Measurements from ENCODE around the gene RELN. TPM values are rescaled to one million over a fixed set of nuclear protein-coding genes. Genes with fewer than 3 reads are reported as not detected.

Gene RELN
- total and polyA plus RNA-seq, 9 donors, result 0.68 to 8.7 (median 2.7) TPM

- H3K27me3 ChIP-seq, result no peaks in the 10 kb centered on the region
- H3K4me3 ChIP-seq, result no peak overlapping the region
- 66 to 76% (median 75%) methylated on average over 1 of the region's 1 CpG for WGBS, 3 donors
- TF ChIP-seq, protein P1, sequence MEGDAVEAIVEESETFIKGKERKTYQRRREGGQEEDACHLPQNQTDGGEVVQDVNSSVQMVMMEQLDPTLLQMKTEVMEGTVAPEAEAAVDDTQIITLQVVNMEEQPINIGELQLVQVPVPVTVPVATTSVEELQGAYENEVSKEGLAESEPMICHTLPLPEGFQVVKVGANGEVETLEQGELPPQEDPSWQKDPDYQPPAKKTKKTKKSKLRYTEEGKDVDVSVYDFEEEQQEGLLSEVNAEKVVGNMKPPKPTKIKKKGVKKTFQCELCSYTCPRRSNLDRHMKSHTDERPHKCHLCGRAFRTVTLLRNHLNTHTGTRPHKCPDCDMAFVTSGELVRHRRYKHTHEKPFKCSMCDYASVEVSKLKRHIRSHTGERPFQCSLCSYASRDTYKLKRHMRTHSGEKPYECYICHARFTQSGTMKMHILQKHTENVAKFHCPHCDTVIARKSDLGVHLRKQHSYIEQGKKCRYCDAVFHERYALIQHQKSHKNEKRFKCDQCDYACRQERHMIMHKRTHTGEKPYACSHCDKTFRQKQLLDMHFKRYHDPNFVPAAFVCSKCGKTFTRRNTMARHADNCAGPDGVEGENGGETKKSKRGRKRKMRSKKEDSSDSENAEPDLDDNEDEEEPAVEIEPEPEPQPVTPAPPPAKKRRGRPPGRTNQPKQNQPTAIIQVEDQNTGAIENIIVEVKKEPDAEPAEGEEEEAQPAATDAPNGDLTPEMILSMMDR (IDR thresholded peaks at IDR 0.05), result no peak
- no peak for TF ChIP-seq EP300 (IDR thresholded peaks at IDR 0.05)
- no peak for TF ChIP-seq POLR2A (IDR thresholded peaks at IDR 0.05)
- no peak for DNase-seq
- H3K9me3 ChIP-seq, result no peaks in the 10 kb centered on the region
- intact Hi-C loops (cut with DNase I), result no loop called here
- H3K36me3 ChIP-seq, result no peaks in the 10 kb centered on the region
- no peaks in the 10 kb centered on the region for H3K4me1 ChIP-seq (ENCODE audit: insufficient read depth)
- H3K27ac ChIP-seq, result no peak overlapping the region
These were observed 44.4 kb upstream of the RELN start for GRCh38 chr7:104033837-104034236.

GRCh38 chr7:104032486-104032885 is 43.0 kb upstream of the RELN start:
- no peaks in the 10 kb centered on the region for H3K9me3 ChIP-seq
- H3K27ac ChIP-seq, result no peak overlapping the region
- intact Hi-C loops (cut with DNase I), result no loop called here
- H3K27me3 ChIP-seq, result no peaks in the 10 kb centered on the region
- DNase-seq, result no peak
- WGBS, 3 donors, result 68 to 77% (median 68%) methylated on average over 5 of the region's 5 CpGs
- H3K4me3 ChIP-seq, result no peak overlapping the region
- no peaks in the 10 kb centered on the region for H3K4me1 ChIP-seq (ENCODE audit: insufficient read depth)
- TF ChIP-seq POLR2A (IDR thresholded peaks at IDR 0.05) (no peak), EP300 (IDR thresholded peaks at IDR 0.05) (no peak)
- TF ChIP-seq, protein P1 (IDR thresholded peaks at IDR 0.05), result no peak
- H3K36me3 ChIP-seq, result no peaks in the 10 kb centered on the region

DNA sequence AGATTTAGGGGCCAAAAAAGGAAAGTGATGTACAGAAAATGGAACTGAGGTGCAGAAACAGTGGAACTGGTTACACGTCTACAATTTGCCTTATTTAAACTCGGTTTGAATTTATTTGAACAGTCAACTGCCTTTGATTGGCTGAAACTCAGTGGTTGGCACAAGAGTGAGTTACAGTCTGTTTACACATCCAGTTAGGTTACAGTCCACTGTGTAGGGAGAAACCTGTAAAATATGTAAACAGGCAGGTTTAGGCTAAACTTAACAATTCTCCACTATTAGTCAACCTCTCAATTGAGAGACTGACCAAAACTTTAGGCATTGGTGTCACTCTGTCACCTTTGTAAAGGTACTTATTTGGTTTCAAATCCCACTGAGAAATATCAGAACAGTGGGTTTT is 40.3 kb upstream of the RELN start:
- H3K36me3 ChIP-seq, result no peaks in the 10 kb centered on the region
- no peaks in the 10 kb centered on the region for H3K9me3 ChIP-seq
- intact Hi-C loops (cut with DNase I), result no loop called here
- no peak for DNase-seq
- TF ChIP-seq POLR2A (IDR thresholded peaks at IDR 0.05) (no peak), EP300 (IDR thresholded peaks at IDR 0.05) (no peak)
- TF ChIP-seq, protein P1 (IDR thresholded peaks at IDR 0.05), result no peak
- WGBS, 3 donors, result 67 to 87% (median 87%) methylated on average over 2 of the region's 2 CpGs
- H3K4me1 ChIP-seq (ENCODE audit: insufficient read depth), result no peaks in the 10 kb centered on the region
- no peak overlapping the region for H3K27ac ChIP-seq
- no peaks in the 10 kb centered on the region for H3K27me3 ChIP-seq
- no peak overlapping the region for H3K4me3 ChIP-seq

DNA sequence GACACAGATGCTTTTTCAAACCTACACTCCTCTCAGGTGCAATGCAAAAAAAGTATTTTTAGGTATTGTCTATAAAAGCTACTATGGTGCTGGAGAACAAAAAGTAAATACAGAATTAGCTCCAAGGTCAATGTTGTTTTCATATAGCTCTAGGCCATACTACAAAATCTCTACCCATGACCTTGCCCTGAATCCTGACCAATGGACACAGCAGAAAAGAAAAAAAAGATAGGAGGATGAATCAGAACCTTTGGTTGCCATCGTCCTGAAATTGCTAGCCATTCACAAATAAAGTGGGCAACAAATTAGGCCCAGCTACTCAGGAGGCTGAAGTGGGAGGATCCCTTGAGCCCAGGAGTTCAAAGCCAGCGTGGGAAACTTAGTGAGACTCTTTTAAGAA is 35.2 kb upstream of the RELN start:
- H3K4me1 ChIP-seq (ENCODE audit: insufficient read depth), result no peaks in the 10 kb centered on the region
- no peaks in the 10 kb centered on the region for H3K9me3 ChIP-seq
- no peaks in the 10 kb centered on the region for H3K36me3 ChIP-seq
- no peak for DNase-seq
- TF ChIP-seq, protein P1 (IDR thresholded peaks at IDR 0.05), result no peak
- TF ChIP-seq POLR2A (IDR thresholded peaks at IDR 0.05) (no peak), EP300 (IDR thresholded peaks at IDR 0.05) (no peak)
- intact Hi-C loops (cut with DNase I), result no loop called here
- H3K4me3 ChIP-seq, result no peak overlapping the region
- no peaks in the 10 kb centered on the region for H3K27me3 ChIP-seq
- no peak overlapping the region for H3K27ac ChIP-seq
- WGBS, 3 donors, result 54 to 75% (median 61%) methylated on average over 2 of the region's 2 CpGs

GRCh38 chr7:104023100-104023499 is 33.6 kb upstream of the RELN start:
- H3K4me1 ChIP-seq (ENCODE audit: insufficient read depth), result no peaks in the 10 kb centered on the region
- H3K27me3 ChIP-seq, result no peaks in the 10 kb centered on the region
- no peak for DNase-seq
- H3K27ac ChIP-seq, result no peak overlapping the region
- H3K36me3 ChIP-seq, result no peaks in the 10 kb centered on the region
- WGBS, 3 donors, result 87 to 93% (median 93%) methylated on average over 3 of the region's 3 CpGs
- H3K4me3 ChIP-seq, result no peak overlapping the region
- TF ChIP-seq EP300 (IDR thresholded peaks at IDR 0.05) (no peak), POLR2A (IDR thresholded peaks at IDR 0.05) (no peak)
- TF ChIP-seq, protein P1 (IDR thresholded peaks at IDR 0.05), result no peak
- intact Hi-C loops (cut with DNase I), result no loop called here
- H3K9me3 ChIP-seq, result no peaks in the 10 kb centered on the region
